ENCODE measurements around the gene KLHL1. TPM values are rescaled to one million over a fixed set of nuclear protein-coding genes. Genes with fewer than 3 reads are reported as not detected.

KLHL1 gene
- total RNA-seq, 1 experiment from 2014 or later, result not detected

DNA sequence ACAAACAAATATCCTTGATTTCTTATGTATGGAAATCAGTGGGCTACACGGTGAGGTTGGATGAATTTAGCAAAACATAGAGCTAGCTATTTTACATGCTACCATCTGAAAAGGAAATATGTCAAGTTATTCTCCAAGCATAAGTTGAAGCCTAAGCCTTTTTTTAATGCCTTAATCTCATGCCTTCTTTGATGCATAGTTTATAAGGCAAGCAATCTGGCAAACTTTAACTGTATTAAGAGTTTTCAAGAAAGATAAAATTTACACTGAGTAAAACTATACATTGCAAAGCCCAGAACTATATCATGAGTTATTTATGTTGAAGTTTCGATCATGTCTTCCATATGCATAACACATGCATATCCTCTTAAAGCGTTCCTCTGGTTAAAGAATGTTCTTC is 85.6 kb downstream of the KLHL1 start:
- Histone ChIP-seq H3K27me3 (ENCODE audit: insufficient read depth, low read length) (no peaks in the 10 kb centered on the region), H3K9me2 (ENCODE audit: insufficient read depth) (no peaks in the 10 kb centered on the region), H3K79me2 (ENCODE audit: insufficient read depth, low read length) (no peaks in the 10 kb centered on the region), H3K27ac (ENCODE audit: low read depth, low read length) (no peak overlapping the region), H3K9ac (ENCODE audit: low read length) (no peak overlapping the region), H3K4me2 (ENCODE audit: low read length) (no peak overlapping the region), H4K20me1 (ENCODE audit: insufficient read depth) (no peaks in the 10 kb centered on the region), H2AFZ (ENCODE audit: low read depth, low read length, poor library complexity, severe bottlenecking) (no peak overlapping the region), H3K4me3 (replicated peaks in 1 of 2; ENCODE audit: low read depth in 1 of 2, low read length in 2 of 2) (no peak overlapping the region), H3K36me3 (ENCODE audit: control insufficient read depth in 1 of 2, insufficient read depth in 2 of 2, low read length in 2 of 2) (no peaks in the 10 kb centered on the region), H3K9me3 (ENCODE audit: control insufficient read depth in 1 of 2, insufficient read depth in 1 of 2, low read depth in 1 of 2, low read length in 2 of 2) (peaks cover 0 to 3% of the 10 kb centered on the region in 2 experiments; a peak in 1 of 4 replicates), H3K4me1 (ENCODE audit: control insufficient read depth in 1 of 2, insufficient read depth in 2 of 2, low read length in 2 of 2) (no peaks in the 10 kb centered on the region)
- DNase-seq (ENCODE audit: low read depth, low spot score) (no peak), ATAC-seq (no peak)
- BruUV-seq (replicated peaks), result no TSS peak
- TF ChIP-seq ATF3 (IDR thresholded peaks at IDR 0.05), result no peak
- intact Hi-C loops (cut with micrococcal nuclease), result no loop called here
- RAD21 ChIA-PET (ENCODE audit: low non-redundant PET in 1 of 2, low total read pairs in 2 of 2, uncharacterized antibody in 2 of 2, unreplicated experiment in 2 of 2), result no interaction called here
- CTCF ChIA-PET, result no interaction called here
- POLR2A ChIA-PET, result no interaction called here

GRCh38 chr13:70016116-70016515 is 92.1 kb downstream of the KLHL1 start:
- POLR2A ChIA-PET, result no interaction called here

More at GRCh38 chr13:70016116-70016515, 92.1 kb downstream of the KLHL1 start:
- ChIA-PET CTCF (no interaction called here), RAD21 (ENCODE audit: low non-redundant PET in 1 of 2, low total read pairs in 2 of 2, uncharacterized antibody in 2 of 2, unreplicated experiment in 2 of 2) (no interaction called here)
- no peaks in the 10 kb centered on the region for H3K79me2 ChIP-seq (ENCODE audit: insufficient read depth, low read length)
- no peak overlapping the region for H3K27ac ChIP-seq (ENCODE audit: low read depth, low read length)
- intact Hi-C loops (cut with micrococcal nuclease), result no loop called here
- H4K20me1 ChIP-seq (ENCODE audit: insufficient read depth), result no peaks in the 10 kb centered on the region
- H2AFZ ChIP-seq (ENCODE audit: low read depth, low read length, poor library complexity, severe bottlenecking), result no peak overlapping the region
- BruUV-seq (replicated peaks), result no TSS peak
- no peaks in the 10 kb centered on the region for H3K9me3 ChIP-seq (ENCODE audit: control insufficient read depth in 1 of 2, insufficient read depth in 1 of 2, low read depth in 1 of 2, low read length in 2 of 2)
- no peak for ATAC-seq
- H3K4me1 ChIP-seq (ENCODE audit: control insufficient read depth in 1 of 2, insufficient read depth in 2 of 2, low read length in 2 of 2), result no peaks in the 10 kb centered on the region
- H3K36me3 ChIP-seq (ENCODE audit: control insufficient read depth in 1 of 2, insufficient read depth in 2 of 2, low read length in 2 of 2), result no peaks in the 10 kb centered on the region
- TF ChIP-seq ZBTB33 (IDR thresholded peaks at IDR 0.05; ENCODE audit: extremely low read depth, insufficient replicate concordance, low read length) (no peak), JUND (IDR thresholded peaks at IDR 0.05) (no peak), ATF3 (IDR thresholded peaks at IDR 0.05) (no peak), POLR2AphosphoS5 (IDR thresholded peaks at IDR 0.05; ENCODE audit: low read depth, low read length) (no peak), REST (IDR thresholded peaks at IDR 0.05; ENCODE audit: low read depth) (no peak)
- no peaks in the 10 kb centered on the region for H3K9me2 ChIP-seq (ENCODE audit: insufficient read depth)
- no peak overlapping the region for H3K4me3 ChIP-seq (replicated peaks in 1 of 2; ENCODE audit: low read depth in 1 of 2, low read length in 2 of 2)
- no peak for DNase-seq (ENCODE audit: low read depth, low spot score)
- H3K4me2 ChIP-seq (ENCODE audit: low read length), result no peak overlapping the region
- H3K9ac ChIP-seq (ENCODE audit: low read length), result no peak overlapping the region
- H3K27me3 ChIP-seq (ENCODE audit: insufficient read depth, low read length), result no peaks in the 10 kb centered on the region

Measured in HCT116 (cell line).